Fibroblast of lung (primary cell): ENCODE results near the gene RAB1B.

Experiments
- EZH2 ChIP-seq: IDR thresholded peaks from 2 replicates; pipeline ENCODE4 v1.5.1; 2012; ENCODE audit warnings: low read length, control low read depth, mild to moderate bottlenecking; ENCODE audit errors: missing control alignments
- TF ChIP-seq, protein P1 (sequence below), 2 donors: IDR thresholded peaks in 1 of 2; conservative IDR thresholded peaks in 1 of 2; 1 replicate in 1 of 2; 2 replicates in 1 of 2; pipeline ENCODE4 v1.5.1; 2011 to 2012; ENCODE audit warnings: low read length in 2 of 2, control low read depth in 1 of 2, inconsistent platforms in 1 of 2, low read depth in 1 of 2, mild to moderate bottlenecking in 1 of 2

- TF ChIP-seq, protein P1, sequence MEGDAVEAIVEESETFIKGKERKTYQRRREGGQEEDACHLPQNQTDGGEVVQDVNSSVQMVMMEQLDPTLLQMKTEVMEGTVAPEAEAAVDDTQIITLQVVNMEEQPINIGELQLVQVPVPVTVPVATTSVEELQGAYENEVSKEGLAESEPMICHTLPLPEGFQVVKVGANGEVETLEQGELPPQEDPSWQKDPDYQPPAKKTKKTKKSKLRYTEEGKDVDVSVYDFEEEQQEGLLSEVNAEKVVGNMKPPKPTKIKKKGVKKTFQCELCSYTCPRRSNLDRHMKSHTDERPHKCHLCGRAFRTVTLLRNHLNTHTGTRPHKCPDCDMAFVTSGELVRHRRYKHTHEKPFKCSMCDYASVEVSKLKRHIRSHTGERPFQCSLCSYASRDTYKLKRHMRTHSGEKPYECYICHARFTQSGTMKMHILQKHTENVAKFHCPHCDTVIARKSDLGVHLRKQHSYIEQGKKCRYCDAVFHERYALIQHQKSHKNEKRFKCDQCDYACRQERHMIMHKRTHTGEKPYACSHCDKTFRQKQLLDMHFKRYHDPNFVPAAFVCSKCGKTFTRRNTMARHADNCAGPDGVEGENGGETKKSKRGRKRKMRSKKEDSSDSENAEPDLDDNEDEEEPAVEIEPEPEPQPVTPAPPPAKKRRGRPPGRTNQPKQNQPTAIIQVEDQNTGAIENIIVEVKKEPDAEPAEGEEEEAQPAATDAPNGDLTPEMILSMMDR (conservative IDR thresholded peaks at IDR 0.05 in 1 of 2, IDR thresholded peaks at IDR 0.05 in 1 of 2; ENCODE audit: low read depth in 1 of 2, low read length in 2 of 2) = no peak
- TF ChIP-seq EZH2 = peak; percentile 58
Measured at GRCh38 chr11:66292543-66293332, 24.3 kb downstream of the RAB1B start.
